Right lobe of liver (tissue), 6 donors: ENCODE data around the gene TBX4. TPM values are rescaled to one million over a fixed set of nuclear protein-coding genes. Genes with fewer than 3 reads are reported as not detected.
A peak's percentile ranks its signal among the peaks of the same experiment; 100 is the strongest.

ENCODE experiments used
- ATAC-seq, 4 donors: fragments of 200-7000 bp; cut with Tn5 transposase; one replicate each; pipeline ENCODE4 v1.9.1; 2020; ENCODE audit warnings: mild to moderate bottlenecking in 4 of 4, moderate library complexity in 4 of 4
- DNase-seq, 3 donors: peaks; one replicate each; pipeline ENCODE4 v3.0.0-alpha.2; 2020
- H3K27ac ChIP-seq, 3 donors: fragments of 200-600 bp; one replicate each; pipeline ENCODE4 v1.8.0; 2022
- H3K27me3 ChIP-seq, 2 donors: fragments of 200-600 bp; one replicate each; pipeline ENCODE4 v1.8.0; 2022
- H3K36me3 ChIP-seq, 4 donors: fragments of 200-600 bp; sonication (generic) in 1 of 4; one replicate each; pipeline versions ENCODE4 v1.5.1 to v1.8.0; 2017 to 2022; ENCODE audit warnings: control low read depth in 1 of 4
- H3K4me1 ChIP-seq, 4 donors: fragments of 200-600 bp; sonication (generic) in 1 of 4; one replicate each; pipeline versions ENCODE4 v1.5.1 to v1.8.0; 2017 to 2022; ENCODE audit warnings: control low read depth in 1 of 4
- H3K4me3 ChIP-seq, 3 donors: fragments of 200-600 bp; one replicate each; pipeline ENCODE4 v1.8.0; 2022
- H3K9me3 ChIP-seq, 4 donors: fragments of 200-600 bp; sonication (generic) in 1 of 4; one replicate each; pipeline versions ENCODE4 v1.5.1 to v1.8.0; 2017 to 2022; ENCODE audit warnings: control low read depth in 1 of 4
- CTCF ChIP-seq, 4 donors: fragments of 200-600 bp in 3 of 4; fragments of 450-650 bp in 1 of 4; IDR thresholded peaks; one replicate each; pipeline versions ENCODE4 v1.5.1 to v1.8.0; 2016 to 2022; ENCODE audit warnings: antibody characterized with exemption in 4 of 4, mild to moderate bottlenecking in 2 of 4
- POLR2A ChIP-seq: fragments of 450-650 bp; IDR thresholded peaks from one replicate; pipeline ENCODE4 v1.6.1; 2017; ENCODE audit warnings: antibody characterized with exemption, mild to moderate bottlenecking
- WGBS: methylation state at CpG from one replicate; pipeline ENCODE4 v1.1.6; 2018; ENCODE audit warnings: low coverage, low lambda C conversion rate; ENCODE audit not compliant: insufficient coverage; ENCODE audit errors: missing lambda C conversion rate; 5-methylcytosine and 5-hydroxymethylcytosine counted together
- intact Hi-C, 2 donors: fragments of 100-400 bp; cut with DNase I; formaldehyde crosslinking; loops; one replicate each; pipeline versions ENCODE4 v1.11.2 to v1.14.1; 2022
- total RNA-seq, 6 experiments: library from RNA; depleted of rRNA in 2 of 6; stranded (reverse); fragments of >200 nt in 2 of 6; fragmentation: NEBNext Ultra II Directional in 3 of 6; extraction: Animal tissue kit (Norgen Biotek cat#: 25700) in 3 of 6; gene quantifications; one replicate each; pipeline versions ENCODE4 v1.1.0 to v1.2.4, GENCODE V29; 2016 to 2023
- donor health status: DM: no; HTN: yes; CAD: no.
- donor health status: DM: no; HTN: no; CAD: no.
- donor health status: DM: no; HTN: no; CAD: no.
- donor health status: DM: no; HTN: yes; CAD: no.
- donor health status: DM: no; HTN: yes; CAD: no.

TBX4 gene
- total RNA-seq, 6 experiments from 2014 or later: not detected

DNA sequence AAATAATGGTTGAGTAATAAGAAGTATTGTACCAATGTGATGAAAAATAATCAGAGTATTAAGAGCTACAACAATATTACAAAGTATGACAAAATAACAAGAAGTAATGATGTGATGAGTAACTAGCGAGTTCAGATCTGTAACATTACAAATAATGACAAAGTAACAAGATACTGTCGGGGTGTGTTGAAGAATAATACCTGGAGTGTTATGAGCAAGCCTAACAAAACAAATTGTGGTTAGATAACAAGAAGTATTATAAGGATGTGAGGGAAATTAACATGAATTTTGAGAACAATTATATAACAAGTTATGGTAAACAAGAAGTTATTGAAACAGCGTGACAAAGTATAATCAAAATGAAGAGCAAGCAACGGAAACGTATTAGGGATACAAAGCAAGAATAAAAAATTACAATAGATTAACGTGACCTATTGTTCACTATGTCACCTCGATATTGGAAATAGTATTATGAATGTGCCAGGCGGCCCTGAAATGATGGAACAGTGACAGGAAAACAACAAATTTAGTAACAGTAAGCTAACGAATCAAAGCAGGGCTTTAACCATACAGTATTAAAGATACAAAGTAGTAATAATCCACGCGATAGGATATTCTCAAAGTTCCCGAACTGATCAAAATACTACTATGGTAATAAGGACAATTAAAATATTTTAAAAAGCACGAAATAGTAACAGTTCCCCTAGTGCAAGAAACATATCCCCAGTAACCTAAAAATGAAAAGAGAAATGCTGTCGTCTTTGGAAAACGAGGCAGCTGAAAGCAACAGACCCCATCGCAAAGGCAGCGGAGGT lies 1.6 kb downstream of the TBX4 start:
- peaks cover 0 to 24% (median 0%) of the 10 kb centered on the region in 4 donors for H3K4me1 ChIP-seq
- no peaks in the 10 kb centered on the region for H3K36me3 ChIP-seq
- WGBS: 14% methylated on average over 17 of the region's 17 CpGs
- no peak overlapping the region for H3K27ac ChIP-seq
- peaks cover 25 to 54% of the 10 kb centered on the region in 2 donors for H3K27me3 ChIP-seq
- H3K4me3 ChIP-seq: no peak overlapping the region
- no peak for ATAC-seq
- no peak for DNase-seq
- no peaks in the 10 kb centered on the region for H3K9me3 ChIP-seq
- TF ChIP-seq POLR2A: no peak
- TF ChIP-seq CTCF (IDR thresholded peaks at IDR 0.05): no peak
- intact Hi-C loops: no loop called here

- Histone ChIP-seq H3K27ac (no peak overlapping the region), H3K27me3 (peaks cover 25 to 54% of the 10 kb centered on the region in 2 donors), H3K36me3 (no peaks in the 10 kb centered on the region), H3K9me3 (no peaks in the 10 kb centered on the region), H3K4me1 (peaks cover 0 to 24% (median 0%) of the 10 kb centered on the region in 4 donors), H3K4me3 (no peak overlapping the region)
- peak in 1 of 3 donors; percentile 52 for DNase-seq
- intact Hi-C loops: no loop called here
- WGBS: 10% methylated on average over 22 of the region's 86 CpGs
- TF ChIP-seq POLR2A (no peak), CTCF (IDR thresholded peaks at IDR 0.05) (no peak)
- peak in 2 of 4 donors; percentile 12 to 21 for ATAC-seq
Measured at GRCh38 chr17:61454381-61455323, 2.4 kb downstream of the TBX4 start.

DNA sequence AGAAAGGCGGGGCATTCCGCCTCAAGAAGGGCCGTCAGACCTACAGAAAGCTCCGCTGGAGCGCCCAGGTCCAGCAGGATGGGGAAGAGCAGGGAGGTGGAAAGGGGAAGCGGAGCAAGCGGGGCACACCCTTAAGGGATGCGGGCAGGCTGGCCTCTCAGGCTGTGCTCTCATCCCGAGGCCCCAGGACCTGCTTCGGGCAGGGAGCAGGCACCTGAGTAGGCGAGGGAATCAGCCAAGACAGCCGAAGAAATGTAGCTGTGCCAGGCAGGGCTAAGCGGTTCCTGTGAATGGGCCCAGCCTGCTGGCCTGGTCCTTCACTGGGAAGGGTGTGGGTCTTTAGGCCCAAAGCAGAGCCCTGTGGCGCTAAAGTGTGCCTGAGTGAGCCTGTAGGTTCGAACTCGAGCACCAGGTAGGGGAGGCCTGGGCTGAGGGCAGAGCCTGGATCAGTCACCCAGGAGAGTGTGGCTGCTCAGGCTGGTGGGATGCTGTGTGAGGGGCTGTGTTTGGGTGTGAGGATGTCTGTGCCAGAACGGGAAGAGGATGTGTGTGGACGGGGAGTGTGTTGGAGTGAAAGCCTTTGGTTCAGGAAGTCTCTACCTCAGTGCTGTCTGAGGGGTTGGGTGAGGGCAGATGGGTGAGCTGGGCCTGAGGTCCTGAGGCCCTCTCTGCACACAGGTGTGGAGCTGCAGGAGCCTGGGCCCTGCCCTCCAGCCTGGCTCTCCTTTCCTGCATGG lies 3.3 kb downstream of the TBX4 start:
- peak in 1 of 4 donors; percentile 9 for ATAC-seq
- 24% methylated on average over 8 of the region's 18 CpGs for WGBS
- Histone ChIP-seq H3K4me3 (no peak overlapping the region), H3K27ac (no peak overlapping the region), H3K9me3 (no peaks in the 10 kb centered on the region), H3K4me1 (peaks cover 0 to 24% (median 0%) of the 10 kb centered on the region in 4 donors), H3K36me3 (no peaks in the 10 kb centered on the region), H3K27me3 (peaks cover 25 to 54% of the 10 kb centered on the region in 2 donors)
- intact Hi-C loops: no loop called here
- DNase-seq: peak in 1 of 3 donors; percentile 43
- TF ChIP-seq POLR2A: no peak
- TF ChIP-seq CTCF (IDR thresholded peaks at IDR 0.05): no peak

DNA sequence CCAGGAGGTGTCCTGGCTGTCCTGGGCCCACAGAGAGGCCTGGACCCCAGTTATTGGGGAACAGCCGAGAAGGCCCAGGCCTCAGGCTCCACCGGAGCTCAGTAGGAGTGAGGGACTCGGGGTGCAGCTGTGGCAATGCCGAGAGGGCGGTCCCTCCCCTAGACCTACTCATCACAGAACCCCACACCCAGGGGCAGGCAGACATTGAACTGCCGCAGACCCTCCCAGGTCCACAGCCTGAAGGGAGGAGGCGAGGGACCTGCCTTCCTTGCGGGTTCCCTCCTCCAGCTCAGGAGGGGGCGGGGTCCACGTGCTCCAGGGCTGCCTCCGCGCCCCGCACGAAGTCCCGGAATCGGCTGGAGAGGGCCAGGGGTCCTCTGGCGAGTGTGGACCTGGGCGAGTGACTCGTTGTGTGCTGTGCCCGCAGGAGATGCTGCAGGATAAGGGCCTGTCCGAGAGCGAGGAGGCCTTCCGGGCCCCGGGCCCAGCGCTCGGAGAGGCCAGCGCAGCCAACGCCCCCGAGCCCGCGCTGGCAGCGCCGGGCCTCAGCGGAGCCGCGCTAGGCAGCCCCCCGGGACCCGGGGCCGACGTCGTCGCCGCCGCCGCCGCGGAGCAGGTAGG lies 3.9 kb downstream of the TBX4 start:
- no peak for DNase-seq
- intact Hi-C loops: no loop called here

More for the DNA sequence above, 3.9 kb downstream of the TBX4 start:
- Histone ChIP-seq H3K27me3 (peaks cover 25 to 52% of the 10 kb centered on the region in 2 donors), H3K4me1 (peaks cover 0 to 24% (median 0%) of the 10 kb centered on the region in 4 donors), H3K9me3 (no peaks in the 10 kb centered on the region), H3K36me3 (no peaks in the 10 kb centered on the region), H3K27ac (no peak overlapping the region), H3K4me3 (no peak overlapping the region)
- TF ChIP-seq POLR2A (no peak), CTCF (IDR thresholded peaks at IDR 0.05) (no peak)
- 30% methylated on average over 2 of the region's 47 CpGs for WGBS
- no peak for ATAC-seq
